Neural crest cell (in vitro differentiated cells): ENCODE results near the gene ANGPTL3. TPM values are rescaled to one million over a fixed set of nuclear protein-coding genes. Genes with fewer than 3 reads are reported as not detected.

ENCODE experiments used
- DNase-seq: peaks from one replicate; pipeline ENCODE4 v3.0.0; 2021; ENCODE audit warnings: low read depth, mixed read lengths, low spot score
- H3K27ac Mint-ChIP-seq: one replicate; pipeline ENCODE4 v1.8.0; 2021; ENCODE audit warnings: mild to moderate bottlenecking, mixed read lengths; ENCODE audit not compliant: unreplicated experiment
- H3K27me3 Mint-ChIP-seq: 2 replicates; pipeline ENCODE4 v1.8.0; 2021; ENCODE audit warnings: low read depth, mild to moderate bottlenecking, mixed read lengths
- H3K36me3 Mint-ChIP-seq: 2 replicates; pipeline ENCODE4 v1.8.0; 2021; ENCODE audit warnings: low read depth, mild to moderate bottlenecking, mixed read lengths
- H3K4me1 Mint-ChIP-seq: 2 replicates; pipeline ENCODE4 v1.8.0; 2021; ENCODE audit warnings: mixed read lengths
- H3K4me3 Mint-ChIP-seq: one replicate; pipeline ENCODE4 v1.8.0; 2021; ENCODE audit warnings: mild to moderate bottlenecking, mixed read lengths
- H3K9me3 Mint-ChIP-seq: 2 replicates; pipeline ENCODE4 v1.8.0; 2021; ENCODE audit warnings: mixed read lengths
- total RNA-seq: library from RNA; stranded (reverse); gene quantifications from 2 replicates; pipeline ENCODE4 v1.2.1, GENCODE V29; 2021
- TF ChIP-seq, protein P1 (sequence below): fragments of 200-600 bp; sonication (generic); conservative IDR thresholded peaks from 2 replicates; pipeline ENCODE4 v1.5.0; 2021; ENCODE audit warnings: antibody characterized with exemption, mild to moderate bottlenecking

Gene ANGPTL3
- total RNA-seq, 1 donor from 2014 or later, result not detected

DNA sequence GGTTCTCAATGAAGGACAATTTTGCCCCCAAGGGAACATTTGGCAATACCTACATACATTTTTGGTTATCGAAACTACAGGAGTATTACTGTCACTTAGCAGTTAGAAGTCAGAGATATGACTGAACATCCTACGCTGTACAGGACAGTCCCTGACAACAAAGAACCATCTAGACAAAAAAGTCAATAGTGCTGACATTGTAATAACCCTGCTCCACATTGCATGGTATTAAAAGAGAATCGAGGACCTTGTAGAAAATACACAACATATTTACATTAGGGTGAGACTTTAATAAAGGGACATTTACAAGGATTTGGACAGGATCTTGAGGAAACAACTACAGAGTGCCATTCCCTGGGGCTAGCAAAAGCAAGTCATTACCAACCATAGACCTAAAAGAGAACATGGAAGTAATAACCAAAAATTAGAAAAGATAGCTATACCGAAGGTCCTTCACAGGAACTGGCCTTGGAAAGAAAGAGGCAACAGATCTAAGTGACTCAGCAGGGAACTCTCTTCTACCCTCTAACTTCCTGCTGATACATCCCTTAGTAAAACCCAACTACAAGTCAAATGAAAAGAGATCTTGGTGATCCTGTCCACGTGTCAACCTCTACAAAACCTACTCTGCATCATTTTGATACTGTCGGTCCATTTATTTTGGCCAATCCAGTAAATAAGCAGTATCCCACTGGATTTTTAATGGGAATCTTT, 40.2 kb downstream of the ANGPTL3 start:
- H3K4me3 Mint-ChIP-seq, result no peak overlapping the region
- no peaks in the 10 kb centered on the region for H3K27me3 Mint-ChIP-seq
- DNase-seq, result no peak
- peaks cover 36% of the 10 kb centered on the region for H3K36me3 Mint-ChIP-seq
- H3K4me1 Mint-ChIP-seq, result no peaks in the 10 kb centered on the region
- no peak overlapping the region for H3K27ac Mint-ChIP-seq
- TF ChIP-seq, protein P1, sequence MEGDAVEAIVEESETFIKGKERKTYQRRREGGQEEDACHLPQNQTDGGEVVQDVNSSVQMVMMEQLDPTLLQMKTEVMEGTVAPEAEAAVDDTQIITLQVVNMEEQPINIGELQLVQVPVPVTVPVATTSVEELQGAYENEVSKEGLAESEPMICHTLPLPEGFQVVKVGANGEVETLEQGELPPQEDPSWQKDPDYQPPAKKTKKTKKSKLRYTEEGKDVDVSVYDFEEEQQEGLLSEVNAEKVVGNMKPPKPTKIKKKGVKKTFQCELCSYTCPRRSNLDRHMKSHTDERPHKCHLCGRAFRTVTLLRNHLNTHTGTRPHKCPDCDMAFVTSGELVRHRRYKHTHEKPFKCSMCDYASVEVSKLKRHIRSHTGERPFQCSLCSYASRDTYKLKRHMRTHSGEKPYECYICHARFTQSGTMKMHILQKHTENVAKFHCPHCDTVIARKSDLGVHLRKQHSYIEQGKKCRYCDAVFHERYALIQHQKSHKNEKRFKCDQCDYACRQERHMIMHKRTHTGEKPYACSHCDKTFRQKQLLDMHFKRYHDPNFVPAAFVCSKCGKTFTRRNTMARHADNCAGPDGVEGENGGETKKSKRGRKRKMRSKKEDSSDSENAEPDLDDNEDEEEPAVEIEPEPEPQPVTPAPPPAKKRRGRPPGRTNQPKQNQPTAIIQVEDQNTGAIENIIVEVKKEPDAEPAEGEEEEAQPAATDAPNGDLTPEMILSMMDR, result no peak
- peaks cover 11% of the 10 kb centered on the region for H3K9me3 Mint-ChIP-seq

DNA sequence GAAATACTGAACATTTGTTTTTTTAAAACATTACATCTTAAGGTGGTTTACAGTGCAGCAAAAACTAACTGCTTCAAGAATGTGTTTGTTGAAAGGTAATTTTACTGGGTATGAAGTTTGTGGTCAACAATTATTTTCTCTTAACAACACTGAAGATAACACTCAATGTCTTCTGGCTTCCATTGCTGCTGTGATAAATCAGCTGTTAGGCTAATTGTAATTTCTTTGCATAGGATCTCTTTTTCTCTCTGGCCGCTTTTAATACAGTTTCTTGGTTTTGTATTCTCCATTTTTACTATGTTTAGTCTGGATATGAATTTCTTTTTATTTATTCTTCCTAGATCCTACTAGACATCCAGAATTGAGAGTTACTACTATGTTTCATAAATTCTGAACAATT, 46.0 kb downstream of the ANGPTL3 start:
- no peaks in the 10 kb centered on the region for H3K27me3 Mint-ChIP-seq
- TF ChIP-seq, protein P1, result no peak
- no peaks in the 10 kb centered on the region for H3K4me1 Mint-ChIP-seq
- H3K27ac Mint-ChIP-seq, result no peak overlapping the region
- H3K36me3 Mint-ChIP-seq, result peaks cover 43% of the 10 kb centered on the region
- peaks cover 12% of the 10 kb centered on the region for H3K9me3 Mint-ChIP-seq
- H3K4me3 Mint-ChIP-seq, result no peak overlapping the region
- no peak for DNase-seq

DNA sequence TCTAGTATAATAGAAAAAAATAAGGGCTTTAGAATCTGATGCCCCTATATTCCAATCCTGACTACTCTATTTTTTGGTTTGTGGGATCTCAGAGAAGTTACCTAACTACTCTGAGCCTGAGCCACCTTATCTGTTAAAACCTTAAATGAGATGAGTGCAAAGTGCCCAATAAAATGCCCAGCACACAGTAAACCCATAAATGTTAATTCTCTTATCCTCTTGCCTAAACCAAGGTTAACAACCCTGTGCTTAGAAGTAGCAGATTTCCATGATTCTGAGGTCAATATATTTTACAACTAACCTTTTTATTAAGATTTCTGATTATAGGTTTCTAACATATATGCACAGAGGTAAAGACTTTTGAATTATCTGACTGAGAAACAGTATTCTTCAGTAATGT, 55.1 kb downstream of the ANGPTL3 start:
- no peaks in the 10 kb centered on the region for H3K9me3 Mint-ChIP-seq
- no peak for DNase-seq
- peaks cover 13% of the 10 kb centered on the region for H3K4me1 Mint-ChIP-seq
- no peak overlapping the region for H3K27ac Mint-ChIP-seq
- H3K4me3 Mint-ChIP-seq, result no peak overlapping the region
- peaks cover 34% of the 10 kb centered on the region for H3K36me3 Mint-ChIP-seq
- TF ChIP-seq, protein P1, result no peak
- no peaks in the 10 kb centered on the region for H3K27me3 Mint-ChIP-seq

DNA sequence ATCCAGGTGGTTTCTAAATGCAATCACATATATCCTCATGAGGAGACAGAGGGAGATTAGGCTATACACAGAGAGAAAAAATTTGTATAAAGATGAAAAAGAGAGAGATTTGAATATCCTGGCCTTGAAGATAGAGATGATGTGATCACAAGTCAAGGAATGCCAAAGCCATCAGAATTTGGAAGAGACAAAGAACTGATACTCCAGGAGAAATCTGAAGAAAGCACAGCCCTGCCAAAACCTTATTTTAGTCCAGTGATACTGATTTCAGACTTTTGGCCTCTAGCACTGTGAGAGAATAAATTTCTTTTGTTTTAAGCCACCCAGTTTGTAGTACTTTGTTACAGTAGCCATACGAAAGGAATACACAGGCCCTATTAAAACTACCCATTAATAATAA, 57.4 kb downstream of the ANGPTL3 start:
- Mint-ChIP-seq H3K27ac (no peak overlapping the region), H3K9me3 (no peaks in the 10 kb centered on the region)
- TF ChIP-seq, protein P1, result no peak

More for the DNA sequence above, 57.4 kb downstream of the ANGPTL3 start:
- Mint-ChIP-seq H3K4me3 (no peak overlapping the region), H3K27me3 (no peaks in the 10 kb centered on the region), H3K36me3 (peaks cover 30% of the 10 kb centered on the region), H3K4me1 (peaks cover 13% of the 10 kb centered on the region)
- DNase-seq, result no peak

Other genes starting within 250 kb of the ANGPTL3 start
- gene USP1, start 160.5 kb upstream of the ANGPTL3 start, total RNA-seq, result 70.0 and 71.4 TPM in 2 replicates
- gene DOCK7, start 90.9 kb downstream of the ANGPTL3 start, total RNA-seq, result 79.8 and 92.0 TPM in 2 replicates
- 13.2 and 14.5 TPM in 2 replicates for gene ATG4C, start 186.6 kb downstream of the ANGPTL3 start, total RNA-seq